ENCODE data around the gene ADO. TPM values are rescaled to one million over a fixed set of nuclear protein-coding genes. Genes with fewer than 3 reads are reported as not detected.

ADO gene
- total RNA-seq, 2 donors from 2014 or later = 27.1 to 30.1 TPM

DNA sequence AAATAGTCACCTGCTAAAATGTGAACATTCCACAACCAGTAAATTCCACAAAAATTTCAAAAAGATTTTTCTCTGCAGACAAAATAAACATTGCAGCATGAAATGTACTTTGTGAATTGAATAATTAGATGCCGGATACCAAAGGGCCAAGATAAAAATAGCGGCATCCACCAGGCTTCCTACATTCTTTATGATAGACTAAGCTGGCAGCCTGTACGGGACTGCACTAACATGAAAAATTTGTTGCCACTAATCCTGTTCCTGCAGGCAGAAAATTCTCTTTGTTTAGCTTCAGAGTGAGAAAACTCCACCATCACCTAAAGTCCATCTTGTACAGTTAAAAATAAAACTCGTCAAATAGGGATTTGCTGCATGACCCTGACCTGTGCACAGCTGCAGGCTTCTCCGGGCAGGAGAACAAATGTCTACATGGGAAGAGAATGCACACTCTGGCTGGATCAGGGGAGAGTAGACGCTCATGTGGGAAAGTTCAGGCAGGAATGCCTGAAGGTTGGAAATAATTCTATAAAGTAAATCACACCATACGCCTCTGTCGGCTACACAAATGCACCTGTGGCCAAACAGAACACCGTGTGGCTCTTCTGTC, 15.6 kb upstream of the ADO start:
- H3K27ac Mint-ChIP-seq = no peak overlapping the region
- Histone ChIP-seq H3K4me3 (ENCODE audit: low read length) (no peak overlapping the region), H3K27me3 (ENCODE audit: control insufficient read depth, insufficient read depth, low read length, poor library complexity, severe bottlenecking) (no peaks in the 10 kb centered on the region), H3K27ac (ENCODE audit: low read depth, low read length) (no peak overlapping the region), H3K36me3 (ENCODE audit: control insufficient read depth, insufficient read depth, low read length) (no peaks in the 10 kb centered on the region), H3K9ac (ENCODE audit: extremely low read depth, low read length, poor library complexity, severe bottlenecking) (no peak overlapping the region), H3K9me3 (ENCODE audit: control insufficient read depth, low read length) (no peaks in the 10 kb centered on the region), H3K4me1 (ENCODE audit: control insufficient read depth, insufficient read depth, low read length) (no peaks in the 10 kb centered on the region)
- H3K9me3 Mint-ChIP-seq = peaks cover 28% of the 10 kb centered on the region
- no peaks in the 10 kb centered on the region for H3K27me3 Mint-ChIP-seq (ENCODE audit: insufficient read depth)
- H3K36me3 Mint-ChIP-seq (ENCODE audit: low read depth) = no peaks in the 10 kb centered on the region
- TF ChIP-seq, protein P1, sequence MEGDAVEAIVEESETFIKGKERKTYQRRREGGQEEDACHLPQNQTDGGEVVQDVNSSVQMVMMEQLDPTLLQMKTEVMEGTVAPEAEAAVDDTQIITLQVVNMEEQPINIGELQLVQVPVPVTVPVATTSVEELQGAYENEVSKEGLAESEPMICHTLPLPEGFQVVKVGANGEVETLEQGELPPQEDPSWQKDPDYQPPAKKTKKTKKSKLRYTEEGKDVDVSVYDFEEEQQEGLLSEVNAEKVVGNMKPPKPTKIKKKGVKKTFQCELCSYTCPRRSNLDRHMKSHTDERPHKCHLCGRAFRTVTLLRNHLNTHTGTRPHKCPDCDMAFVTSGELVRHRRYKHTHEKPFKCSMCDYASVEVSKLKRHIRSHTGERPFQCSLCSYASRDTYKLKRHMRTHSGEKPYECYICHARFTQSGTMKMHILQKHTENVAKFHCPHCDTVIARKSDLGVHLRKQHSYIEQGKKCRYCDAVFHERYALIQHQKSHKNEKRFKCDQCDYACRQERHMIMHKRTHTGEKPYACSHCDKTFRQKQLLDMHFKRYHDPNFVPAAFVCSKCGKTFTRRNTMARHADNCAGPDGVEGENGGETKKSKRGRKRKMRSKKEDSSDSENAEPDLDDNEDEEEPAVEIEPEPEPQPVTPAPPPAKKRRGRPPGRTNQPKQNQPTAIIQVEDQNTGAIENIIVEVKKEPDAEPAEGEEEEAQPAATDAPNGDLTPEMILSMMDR (conservative IDR thresholded peaks at IDR 0.05) = no peak
- H3K4me3 Mint-ChIP-seq = no peak overlapping the region
- 91 to 95% methylated on average over 3 to 9 of the region's 9 CpGs for WGBS, 2 experiments (ENCODE audit: insufficient coverage in 1 of 2, insufficient read length in 1 of 2)
- H3K4me1 Mint-ChIP-seq = peaks cover 4% of the 10 kb centered on the region
- no peak for DNase-seq

DNA sequence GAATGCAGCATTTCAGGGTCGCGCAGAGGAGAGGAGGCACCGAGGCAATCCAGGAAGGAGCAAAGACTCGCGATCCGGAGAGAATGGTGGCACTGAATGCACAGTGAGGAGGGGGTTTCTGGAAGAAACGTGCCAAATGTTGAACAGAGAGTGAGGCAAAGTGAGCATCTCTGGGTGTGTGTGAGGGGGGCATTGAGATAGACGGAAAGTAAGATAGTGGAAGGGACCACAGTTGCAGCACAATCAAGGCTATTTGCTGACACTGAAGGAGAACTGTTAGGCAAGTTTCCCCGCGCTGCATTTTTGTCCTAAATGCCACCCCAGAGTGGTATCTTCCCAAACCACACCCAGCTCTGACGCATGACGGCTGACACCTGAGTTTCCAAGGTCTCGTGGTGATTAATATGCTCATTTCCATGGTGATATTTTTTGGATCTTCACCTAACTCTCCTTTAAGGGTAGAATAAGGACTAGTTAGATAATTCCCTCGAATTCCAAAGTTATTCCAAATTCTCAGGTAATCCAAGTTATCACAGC, 14.4 kb upstream of the ADO start:
- H3K9me3 ChIP-seq (ENCODE audit: control insufficient read depth, low read length) = no peaks in the 10 kb centered on the region
- H3K36me3 Mint-ChIP-seq (ENCODE audit: low read depth) = no peaks in the 10 kb centered on the region
- peaks cover 22% of the 10 kb centered on the region for H3K9me3 Mint-ChIP-seq
- no peak overlapping the region for H3K9ac ChIP-seq (ENCODE audit: extremely low read depth, low read length, poor library complexity, severe bottlenecking)
- TF ChIP-seq, protein P1 (conservative IDR thresholded peaks at IDR 0.05) = no peak
- H3K4me1 Mint-ChIP-seq = peaks cover 4% of the 10 kb centered on the region
- no peaks in the 10 kb centered on the region for H3K27me3 ChIP-seq (ENCODE audit: control insufficient read depth, insufficient read depth, low read length, poor library complexity, severe bottlenecking)
- no peaks in the 10 kb centered on the region for H3K36me3 ChIP-seq (ENCODE audit: control insufficient read depth, insufficient read depth, low read length)
- H3K4me1 ChIP-seq (ENCODE audit: control insufficient read depth, insufficient read depth, low read length) = no peaks in the 10 kb centered on the region
- no peaks in the 10 kb centered on the region for H3K27me3 Mint-ChIP-seq (ENCODE audit: insufficient read depth)
- H3K4me3 ChIP-seq (ENCODE audit: low read length) = no peak overlapping the region
- no peak overlapping the region for H3K27ac Mint-ChIP-seq
- WGBS, 2 experiments (ENCODE audit: insufficient coverage in 1 of 2, insufficient read length in 1 of 2) = 83 to 98% methylated on average over 7 to 14 of the region's 14 CpGs
- no peak for DNase-seq
- H3K4me3 Mint-ChIP-seq = no peak overlapping the region
- no peak overlapping the region for H3K27ac ChIP-seq (ENCODE audit: low read depth, low read length)

DNA sequence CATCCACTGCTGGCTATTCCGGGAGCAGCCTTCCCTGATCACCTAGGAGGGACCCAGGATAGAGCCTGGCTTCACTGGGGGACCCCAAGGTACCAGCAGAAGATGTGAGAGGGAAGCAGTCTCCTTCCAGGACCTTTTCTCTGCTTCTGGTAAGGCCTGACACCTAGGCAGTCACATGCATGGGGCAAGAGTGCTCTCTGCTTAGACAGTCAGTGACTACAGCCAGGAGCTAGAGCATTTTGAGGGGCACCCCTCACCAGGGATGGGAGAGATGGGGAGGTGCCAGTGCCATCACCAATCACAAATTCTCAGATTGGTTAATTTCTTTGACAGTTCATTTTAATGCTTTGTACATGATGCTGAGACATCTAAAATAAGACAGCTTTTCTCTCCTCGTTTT, 13.9 kb upstream of the ADO start:
- TF ChIP-seq, protein P1 (conservative IDR thresholded peaks at IDR 0.05) = no peak
- no peaks in the 10 kb centered on the region for H3K4me1 ChIP-seq (ENCODE audit: control insufficient read depth, insufficient read depth, low read length)
- H3K9ac ChIP-seq (ENCODE audit: extremely low read depth, low read length, poor library complexity, severe bottlenecking) = no peak overlapping the region
- no peaks in the 10 kb centered on the region for H3K27me3 Mint-ChIP-seq (ENCODE audit: insufficient read depth)
- H3K27me3 ChIP-seq (ENCODE audit: control insufficient read depth, insufficient read depth, low read length, poor library complexity, severe bottlenecking) = no peaks in the 10 kb centered on the region
- H3K27ac Mint-ChIP-seq = no peak overlapping the region
- no peak overlapping the region for H3K4me3 Mint-ChIP-seq
- no peaks in the 10 kb centered on the region for H3K9me3 ChIP-seq (ENCODE audit: control insufficient read depth, low read length)
- peaks cover 19% of the 10 kb centered on the region for H3K9me3 Mint-ChIP-seq
- WGBS, 2 experiments (ENCODE audit: insufficient coverage in 1 of 2, insufficient read length in 1 of 2) = 83 to 93% methylated on average over 2 of the region's 2 CpGs
- no peaks in the 10 kb centered on the region for H3K36me3 ChIP-seq (ENCODE audit: control insufficient read depth, insufficient read depth, low read length)
- H3K4me1 Mint-ChIP-seq = peaks cover 4% of the 10 kb centered on the region
- H3K4me3 ChIP-seq (ENCODE audit: low read length) = no peak overlapping the region
- no peak for DNase-seq
- H3K27ac ChIP-seq (ENCODE audit: low read depth, low read length) = no peak overlapping the region
- no peaks in the 10 kb centered on the region for H3K36me3 Mint-ChIP-seq (ENCODE audit: low read depth)
